Measurements from ENCODE around the gene SOX6.

SOX6 gene

GRCh38 chr11:16312233-16312765 is 44.0 kb downstream of the SOX6 start:
- no peak for DNase-seq

DNA sequence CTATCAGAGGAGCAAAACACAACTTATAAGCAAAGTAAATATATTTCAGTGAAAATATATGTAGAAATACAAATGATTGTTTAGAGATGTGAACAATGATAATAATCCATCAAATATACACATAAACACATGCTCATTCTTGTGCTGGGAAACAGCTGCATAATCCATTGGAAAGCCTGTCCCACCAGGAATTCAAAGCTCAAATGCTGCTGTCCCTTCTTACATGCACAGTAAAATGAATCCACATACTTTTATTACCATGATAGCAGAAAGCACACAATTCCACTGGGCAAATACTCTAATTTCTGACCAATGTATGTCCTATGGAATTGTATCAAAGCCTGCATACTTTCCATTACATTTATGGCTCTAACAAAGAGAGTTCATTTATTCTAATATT is 44.5 kb downstream of the SOX6 start:
- no peak for DNase-seq

GRCh38 chr11:16310943-16311342 is 45.4 kb downstream of the SOX6 start:
- DNase-seq = no peak

GRCh38 chr11:16309226-16309625 is 47.1 kb downstream of the SOX6 start:
- DNase-seq = no peak

GRCh38 chr11:16301462-16301861 is 54.9 kb downstream of the SOX6 start:
- no peak for DNase-seq

DNA sequence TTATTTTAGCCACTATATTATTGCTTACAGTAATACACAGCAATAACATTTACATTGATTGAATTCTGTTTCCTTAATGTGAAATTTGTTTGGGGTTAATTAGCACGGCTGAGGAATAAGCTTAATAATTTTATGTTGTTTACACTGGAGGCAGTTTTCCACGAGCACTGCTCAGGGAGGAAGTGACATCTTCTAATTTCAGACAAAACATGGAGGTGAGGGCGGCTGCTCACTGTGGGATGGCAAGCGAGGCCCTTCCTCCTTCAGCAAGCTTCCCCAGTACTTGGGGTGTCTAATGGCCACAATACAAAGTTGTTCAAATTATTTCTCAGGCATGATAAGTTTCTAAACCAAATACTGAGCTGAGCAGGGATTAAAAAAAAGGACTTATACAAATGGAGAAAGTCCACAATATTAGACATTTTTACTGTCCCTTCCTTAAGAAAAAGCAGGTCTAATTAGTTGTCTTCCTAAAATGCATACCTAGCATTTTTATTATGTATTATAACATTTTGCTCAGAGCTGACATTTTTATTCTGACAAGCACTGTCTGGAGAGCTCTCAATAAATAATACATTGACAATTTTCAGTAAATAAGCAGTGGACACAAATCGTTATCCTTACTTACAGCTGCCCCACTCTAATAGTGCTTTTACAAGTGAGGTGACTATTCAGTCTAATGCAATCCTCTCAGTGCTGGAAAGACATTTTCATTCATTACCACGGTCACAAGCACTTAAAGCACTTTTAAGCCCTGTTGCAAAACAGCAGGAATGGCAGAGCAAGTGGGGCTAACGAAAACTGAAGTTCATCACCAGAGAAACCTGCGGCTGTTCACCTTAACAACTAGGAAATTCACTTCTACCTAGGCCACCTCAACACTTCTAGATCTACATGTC is 56.2 kb downstream of the SOX6 start:
- DNase-seq = no peak

DNA sequence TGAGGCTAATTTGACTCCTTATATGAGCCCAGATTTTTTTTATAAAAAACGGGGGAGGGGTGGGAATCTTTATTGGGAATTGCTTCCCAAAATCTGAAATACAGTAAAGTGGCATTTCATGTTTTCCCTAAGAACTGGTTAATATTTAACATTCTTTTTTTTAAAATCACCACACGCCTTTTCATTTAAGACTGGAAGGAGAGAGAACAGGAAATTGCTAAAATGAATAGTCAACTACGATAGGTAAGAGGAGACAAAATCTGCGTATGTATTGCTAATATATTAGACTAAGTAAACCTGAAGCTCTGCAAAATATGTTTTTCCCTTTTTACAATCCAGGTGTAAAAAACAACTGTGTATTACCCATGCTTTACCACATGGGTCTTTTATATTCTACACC is 57.0 kb downstream of the SOX6 start:
- no peak for DNase-seq

DNA sequence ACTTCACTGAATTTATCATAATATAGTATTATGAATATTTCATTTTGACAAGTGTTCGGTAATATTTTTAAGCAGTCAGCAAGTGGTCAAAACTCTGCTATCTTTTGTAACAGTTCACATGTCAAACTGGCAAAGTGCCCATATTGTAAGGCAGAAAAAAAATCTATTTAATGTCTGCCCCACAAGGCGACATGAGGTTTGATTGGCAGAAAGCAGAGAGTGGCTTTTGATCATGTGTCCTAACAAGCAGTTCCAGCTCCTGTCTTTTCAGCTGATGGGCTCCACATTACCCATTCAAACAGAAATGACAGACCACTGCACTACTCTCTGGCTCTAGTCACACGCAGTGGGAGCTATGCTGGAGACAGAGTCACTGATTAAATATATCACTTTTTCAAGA is 59.0 kb downstream of the SOX6 start:
- no peak for DNase-seq

- DNase-seq = no peak
Measured at GRCh38 chr11:16296273-16296672, 60.1 kb downstream of the SOX6 start.

DNA sequence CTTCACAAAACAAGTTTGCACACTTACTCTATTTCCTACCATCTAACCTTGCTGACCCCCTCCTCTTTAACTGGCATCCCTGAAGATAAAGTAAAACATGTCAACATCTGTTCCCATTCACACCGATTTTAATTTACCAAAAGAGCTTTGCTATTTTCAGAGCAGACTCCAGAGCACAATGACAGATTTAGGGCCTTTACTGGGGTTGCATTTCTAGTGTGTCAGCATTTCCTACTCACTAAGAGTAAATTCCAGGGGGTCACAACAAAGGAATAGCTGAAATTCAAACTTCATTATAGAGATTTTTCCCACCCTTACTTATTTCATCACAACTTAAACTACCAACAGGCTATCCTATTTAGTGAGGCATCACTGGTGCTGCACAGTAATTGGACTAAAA is 60.8 kb downstream of the SOX6 start:
- no peak for DNase-seq

- no peak for DNase-seq
Measured at GRCh38 chr11:16293204-16293681, 63.1 kb downstream of the SOX6 start.

- DNase-seq = no peak
Measured at GRCh38 chr11:16292167-16292859, 64.0 kb downstream of the SOX6 start.

- DNase-seq = no peak
Measured at GRCh38 chr11:16291729-16292128, 64.6 kb downstream of the SOX6 start.

GRCh38 chr11:16289541-16289940 is 66.8 kb downstream of the SOX6 start:
- DNase-seq = no peak

DNA sequence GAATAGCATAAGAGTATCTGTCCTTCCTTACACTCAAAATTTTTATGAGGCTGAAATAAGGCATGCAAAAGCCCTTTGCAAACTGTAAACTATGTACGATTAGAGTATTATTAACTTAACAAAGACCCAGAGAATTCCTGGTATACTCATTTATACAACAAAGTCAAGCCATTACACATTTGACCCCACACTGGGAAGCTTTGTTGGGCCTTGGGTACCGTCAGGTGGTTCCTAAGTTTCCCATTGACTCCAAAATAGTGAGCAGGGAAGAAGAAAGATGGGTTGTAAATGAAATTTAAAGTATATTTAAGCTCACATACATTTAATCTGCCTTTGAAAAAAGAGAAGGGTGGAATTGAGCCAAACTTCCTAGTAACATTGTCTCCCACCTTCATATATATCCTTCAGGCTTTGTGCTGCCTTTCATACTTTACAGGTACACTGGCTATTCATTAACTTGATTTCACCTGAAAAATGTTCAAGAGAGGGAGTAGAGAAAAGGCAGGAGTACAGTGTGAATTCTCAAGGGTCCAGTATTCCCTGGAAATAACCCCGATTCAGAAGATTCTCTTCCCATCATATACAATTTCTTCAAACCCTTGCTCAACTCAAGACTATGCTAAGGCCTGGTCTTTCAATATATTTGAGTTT is 68.6 kb downstream of the SOX6 start:
- no peak for DNase-seq

DNA sequence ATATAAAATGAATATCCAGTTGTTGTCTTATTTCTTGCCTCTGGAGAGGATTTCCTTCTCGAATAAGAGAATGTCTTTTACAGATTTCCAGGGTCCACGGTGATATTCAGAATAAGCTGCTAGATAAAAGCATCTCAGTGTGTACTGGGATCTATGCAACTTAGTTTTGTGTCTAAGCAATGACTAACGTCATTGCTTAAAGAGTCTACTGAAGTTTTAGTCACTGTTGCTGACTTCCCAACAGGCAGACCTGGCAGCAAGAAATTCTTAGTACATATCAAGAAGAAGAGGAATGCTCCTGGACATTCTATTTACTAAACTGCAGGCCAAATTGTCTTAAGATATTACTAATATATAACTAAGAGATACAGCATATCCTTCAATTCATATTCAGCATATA is 70.3 kb downstream of the SOX6 start:
- DNase-seq = no peak

DNA sequence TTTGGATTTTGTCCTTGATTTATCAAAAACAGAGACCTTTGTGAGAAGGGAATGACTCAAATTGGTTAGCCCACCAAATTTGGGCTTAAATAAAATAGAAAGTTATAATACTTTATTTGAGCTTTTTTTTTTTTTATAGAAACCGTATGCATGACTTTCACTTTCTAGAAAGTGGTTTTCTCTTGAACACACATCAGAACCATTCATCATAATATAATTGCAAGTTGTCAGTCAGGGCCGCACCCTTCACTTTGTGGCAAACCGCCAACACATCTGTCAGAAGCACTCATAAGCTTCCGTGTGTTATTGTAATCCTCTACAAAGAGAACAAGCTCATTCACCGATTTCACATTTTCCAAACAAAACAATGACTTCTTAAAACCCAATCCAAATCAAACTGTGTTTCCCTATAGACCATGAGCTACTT is 76.1 kb downstream of the SOX6 start:
- no peak for DNase-seq

- DNase-seq = no peak
Measured at GRCh38 chr11:16279524-16279923, 76.8 kb downstream of the SOX6 start.

DNA sequence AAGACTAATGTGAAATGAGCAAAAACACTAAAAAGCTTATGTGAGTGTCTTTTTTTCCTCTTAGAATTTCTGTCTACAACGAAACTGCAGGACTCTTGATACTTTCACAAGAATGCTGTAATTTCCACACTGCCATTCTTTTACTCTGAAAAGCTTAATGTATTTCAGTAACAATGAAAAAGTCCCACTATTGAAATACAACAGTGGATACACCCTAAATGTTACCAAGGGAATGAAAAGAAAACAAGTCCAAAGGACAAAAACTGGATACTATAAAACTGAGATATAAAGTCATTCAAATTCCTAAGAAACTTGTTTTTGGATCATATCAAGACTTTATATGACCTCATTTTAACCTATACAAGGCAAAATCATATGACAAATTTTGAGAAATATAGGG is 77.4 kb downstream of the SOX6 start:
- DNase-seq = no peak

DNA sequence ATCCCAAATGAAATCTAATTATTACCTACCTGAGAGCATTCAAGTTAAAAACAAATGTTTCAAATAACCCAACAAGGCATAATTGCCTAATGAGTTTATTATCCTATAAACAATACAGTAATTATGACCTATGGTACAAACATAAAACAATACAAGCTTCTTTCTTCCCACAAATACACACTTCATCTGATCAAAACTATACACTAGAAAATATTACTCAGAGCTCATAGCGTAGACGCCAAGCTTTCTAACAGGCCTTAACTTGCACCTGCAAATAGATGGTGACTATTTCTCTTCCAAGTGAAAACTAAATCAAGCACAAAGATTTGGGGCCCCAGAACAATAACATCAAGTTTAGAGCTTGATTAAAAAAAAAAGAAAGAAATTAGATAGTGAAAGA is 78.1 kb downstream of the SOX6 start:
- no peak for DNase-seq

DNA sequence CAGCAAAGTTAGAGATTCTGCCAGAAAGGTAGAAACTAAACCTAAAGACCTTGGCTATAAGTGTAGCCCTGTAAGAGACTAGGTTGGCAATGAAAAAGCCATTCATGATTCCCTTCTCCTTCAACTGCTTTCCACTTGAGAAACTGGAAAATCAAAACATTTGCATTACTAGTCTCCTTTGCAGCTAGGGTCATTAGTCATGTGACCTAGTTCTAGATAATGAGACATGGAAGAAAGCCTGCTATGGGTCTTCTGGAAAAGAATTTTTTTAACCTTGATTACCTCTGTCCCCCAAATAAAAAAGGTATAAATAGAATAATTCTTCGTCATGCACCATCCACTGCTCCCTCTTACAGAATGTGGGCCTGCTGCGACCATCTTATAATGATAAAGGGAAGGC is 80.1 kb downstream of the SOX6 start:
- no peak for DNase-seq

DNA sequence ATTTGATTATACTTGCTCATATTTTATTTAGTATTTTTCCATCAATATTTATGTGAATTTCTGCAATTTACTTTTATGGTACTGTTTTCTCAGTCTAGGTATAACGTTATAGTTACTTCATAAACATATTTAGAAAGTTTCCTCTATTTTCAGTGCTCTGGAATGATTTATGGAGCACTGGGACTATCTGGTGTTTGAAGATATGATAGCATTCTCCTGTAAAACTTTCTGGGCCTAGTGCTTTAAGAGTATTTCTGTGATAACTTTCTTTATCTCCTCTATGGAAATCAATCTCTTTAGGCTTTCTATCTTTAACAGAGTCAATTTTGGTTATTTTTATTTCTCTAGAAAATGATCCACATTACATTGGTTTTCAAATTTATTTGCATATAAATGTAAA is 85.1 kb downstream of the SOX6 start:
- DNase-seq = no peak

DNA sequence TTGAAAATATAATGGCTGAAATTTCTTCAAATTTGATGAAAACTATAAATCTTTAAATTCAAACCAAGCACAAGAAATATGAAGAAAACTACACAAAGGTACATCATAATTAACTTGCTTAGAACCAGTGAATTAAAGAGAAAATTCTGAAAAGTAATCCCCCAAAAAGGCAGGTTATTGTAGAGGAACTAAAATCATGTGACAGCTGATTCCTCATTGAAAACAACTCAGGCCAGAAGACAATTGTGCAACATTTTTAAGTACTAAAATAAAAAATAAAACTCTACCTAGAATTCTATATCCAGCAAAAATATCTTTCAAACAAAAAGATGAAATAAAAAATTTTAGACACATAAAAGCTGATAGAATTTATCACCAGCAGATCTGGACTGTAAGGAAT is 90.3 kb downstream of the SOX6 start:
- no peak for DNase-seq

DNA sequence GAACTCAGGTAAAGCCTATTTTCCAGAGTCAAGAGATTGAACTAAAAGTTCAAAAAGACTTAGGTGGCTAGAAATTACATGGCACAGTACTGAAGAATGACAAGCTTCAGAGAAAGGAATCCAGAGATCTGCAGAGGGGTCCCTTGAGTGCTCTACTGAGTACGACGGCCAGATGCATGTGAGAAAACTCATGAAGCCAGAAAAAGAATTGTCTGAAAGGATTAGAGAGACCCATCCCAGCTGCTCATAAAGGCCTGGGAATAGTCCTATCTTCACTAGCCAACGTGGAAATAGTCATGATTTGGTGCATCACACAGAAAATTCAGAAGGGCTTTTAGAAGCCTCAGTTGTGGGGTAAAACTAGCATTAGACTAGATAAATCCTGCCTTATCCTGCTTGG is 91.3 kb downstream of the SOX6 start:
- DNase-seq = no peak
